SK-N-SH (cell line): ENCODE data around the gene ZNF462. TPM values are rescaled to one million over a fixed set of nuclear protein-coding genes. Genes with fewer than 3 reads are reported as not detected.

Experiments
- CTCF ChIA-PET: fragments of 300-600, 350-600 bp; formaldehyde crosslinking; extraction: SDS; loops from one replicate; lab custom pipeline; 2021; lab: Yijun Ruan, JAX
- POLR2A ChIA-PET: fragments of 350-600 bp; sonication (Branson Sonifier 250); formaldehyde crosslinking; extraction: SDS; loops from one replicate; lab custom pipeline; 2020; ENCODE audit warnings: antibody characterized with exemption, inconsistent platforms; lab: Yijun Ruan, JAX
- DNase-seq: peaks from one replicate; pipeline ENCODE4 v3.0.0; 2012
- H2AFZ ChIP-seq: fragments of 200-600 bp; sonication (generic); 2 replicates; pipeline ENCODE4 v1.8.1; 2016; ENCODE audit warnings: antibody characterized with exemption, mild to moderate bottlenecking, low read depth
- H3F3A ChIP-seq: fragments of 200-600 bp; sonication (generic); replicated peaks from 2 replicates; pipeline ENCODE3; 2016; ENCODE audit warnings: antibody characterized with exemption, mild to moderate bottlenecking; ENCODE audit not compliant: insufficient read depth
- H3K27ac ChIP-seq, 2 experiments: fragments of 200-500 bp in 1 of 2; fragments of 200-600 bp in 1 of 2; sonication (Bioruptor generic) in 1 of 2; sonication (generic), shearing (Covaris generic) in 1 of 2; 2 replicates each; pipeline versions ENCODE4 v1.5.1 to v1.6.1; 2014 to 2016; ENCODE audit warnings: low read depth in 2 of 2, inconsistent platforms in 1 of 2, low read length in 1 of 2, mild to moderate bottlenecking in 1 of 2, mixed read lengths in 1 of 2
- H3K27me3 ChIP-seq: fragments of 200-600 bp; sonication (generic), shearing (Covaris generic); 2 replicates; pipeline ENCODE4 v1.6.1; 2016; ENCODE audit warnings: mixed run types; ENCODE audit not compliant: insufficient read depth
- H3K36me3 ChIP-seq, 2 experiments: fragments of 200-500 bp in 1 of 2; fragments of 200-600 bp in 1 of 2; sonication (Bioruptor generic) in 1 of 2; sonication (generic) in 1 of 2; replicated peaks in 1 of 2; 2 replicates each; pipeline versions ENCODE3 to v1.5.1; 2014 to 2016; ENCODE audit warnings: low read length in 1 of 2, mild to moderate bottlenecking in 1 of 2; ENCODE audit not compliant: insufficient read depth in 2 of 2, control insufficient read depth in 1 of 2
- H3K4me1 ChIP-seq, 2 experiments: fragments of 200-500 bp in 1 of 2; fragments of 200-600 bp in 1 of 2; sonication (Bioruptor generic) in 1 of 2; sonication (generic), shearing (Covaris generic) in 1 of 2; 2 replicates each; pipeline versions ENCODE4 v1.5.1 to v1.6.1; 2014 to 2016; ENCODE audit warnings: low read depth in 1 of 2, low read length in 1 of 2, mixed run types in 1 of 2; ENCODE audit not compliant: insufficient read depth in 2 of 2, control insufficient read depth in 1 of 2
- H3K4me2 ChIP-seq: fragments of 200-600 bp; sonication (generic), shearing (Covaris generic); 2 replicates; pipeline ENCODE4 v1.6.1; 2017; ENCODE audit warnings: mixed run types
- H3K4me3 ChIP-seq, 2 experiments: fragments of 200-500 bp in 1 of 2; fragments of 200-600 bp in 1 of 2; sonication (Bioruptor generic) in 1 of 2; sonication (generic), shearing (Covaris generic) in 1 of 2; 2 replicates each; pipeline versions ENCODE4 v1.5.1 to v1.8.1; 2014 to 2016; ENCODE audit warnings: low read depth in 2 of 2, inconsistent platforms in 1 of 2, low read length in 1 of 2, mild to moderate bottlenecking in 1 of 2, mixed read lengths in 1 of 2, moderate library complexity in 1 of 2
- H3K79me2 ChIP-seq: fragments of 200-600 bp; sonication (generic); 2 replicates; pipeline ENCODE4 v1.8.1; 2017; ENCODE audit warnings: mild to moderate bottlenecking; ENCODE audit not compliant: insufficient read depth
- H3K9ac ChIP-seq: fragments of 200-600 bp; sonication (generic); 2 replicates; pipeline ENCODE4 v1.6.1; 2017; ENCODE audit warnings: mixed run types
- H3K9me2 ChIP-seq: fragments of 200-600 bp; sonication (generic); 2 replicates; pipeline ENCODE4 v1.6.1; 2017; ENCODE audit warnings: mixed run types
- H3K9me3 ChIP-seq: fragments of 200-600 bp; sonication (generic); 2 replicates; pipeline ENCODE4 v1.6.1; 2017; ENCODE audit warnings: mixed run types, mild to moderate bottlenecking, moderate library complexity
- H4K20me1 ChIP-seq: fragments of 200-600 bp; sonication (generic); 2 replicates; pipeline ENCODE4 v1.6.1; 2017; ENCODE audit warnings: mild to moderate bottlenecking, mixed run types; ENCODE audit not compliant: insufficient read depth
- ELF1 ChIP-seq: IDR thresholded peaks from 2 replicates; pipeline ENCODE4 v1.4.0; 2012
- EP300 ChIP-seq, 2 experiments: IDR thresholded peaks; 2 replicates each; pipeline versions ENCODE4 v1.4.0 to v1.6.1; 2012; ENCODE audit warnings: borderline replicate concordance in 1 of 2, low read depth in 1 of 2, low read length in 1 of 2
- EZH2phosphoT487 ChIP-seq: fragments of 200-600 bp; sonication (generic); IDR thresholded peaks from 2 replicates; pipeline ENCODE4 v1.6.1; 2017; ENCODE audit warnings: low read depth, mixed run types, mild to moderate bottlenecking, antibody characterized with exemption, moderate library complexity, borderline replicate concordance
- FOXJ3 ChIP-seq: sonication (generic); formaldehyde crosslinking; IDR thresholded peaks from 2 replicates; pipeline ENCODE4 v1.5.1; 2020; ENCODE audit warnings: mild to moderate bottlenecking, missing genetic modification reagents
- FOXM1 ChIP-seq: IDR thresholded peaks from 2 replicates; pipeline ENCODE4 v1.4.0; 2012; ENCODE audit warnings: low read depth, mild to moderate bottlenecking
- SMC3 ChIP-seq: IDR thresholded peaks from 2 replicates; pipeline ENCODE4 v1.6.1; 2012; ENCODE audit warnings: low read depth, low read length, improper control_type of control experiment
- TAF1 ChIP-seq: IDR thresholded peaks from 2 replicates; pipeline ENCODE4 v1.6.1; 2012; ENCODE audit warnings: low read depth, mild to moderate bottlenecking, low read length, moderate library complexity, borderline replicate concordance
- TCF12 ChIP-seq: IDR thresholded peaks from 2 replicates; pipeline ENCODE4 v1.4.0; 2012
- TEAD4 ChIP-seq: IDR thresholded peaks from 2 replicates; pipeline ENCODE4 v1.4.0; 2012; ENCODE audit warnings: mild to moderate bottlenecking, borderline replicate concordance; ENCODE audit not compliant: insufficient read depth
- WGBS: methylation state at CpG from one replicate; pipeline ENCODE4 v1.1.6; 2017; ENCODE audit warnings: low lambda C conversion rate; 5-methylcytosine and 5-hydroxymethylcytosine counted together
- polyA plus RNA-seq, 3 experiments: library from polyadenylated mRNA; depleted of rRNA; stranded (reverse); fragments of >200 nt; gene quantifications; 2 replicates each; pipeline ENCODE4 v1.2.3, GENCODE V29; 2012
- TF ChIP-seq, protein P1 (sequence below): fragments of 200-600 bp; sonication (generic); IDR thresholded peaks from 2 replicates; pipeline ENCODE4 v1.6.1; 2017; ENCODE audit warnings: antibody characterized with exemption, mild to moderate bottlenecking, moderate library complexity
- TF ChIP-seq, protein P2 (sequence below): IDR thresholded peaks from 2 replicates; pipeline ENCODE4 v1.4.0; 2012; ENCODE audit warnings: low read depth
- TF ChIP-seq, protein P3 (sequence below): fragments of 150-350 bp; IDR thresholded peaks from 2 replicates; pipeline ENCODE4 v1.6.1; 2016; ENCODE audit warnings: mild to moderate bottlenecking, low read depth, low read length
- TF ChIP-seq, protein P4 (sequence below): IDR thresholded peaks from 2 replicates; pipeline ENCODE4 v1.4.0; 2012; ENCODE audit warnings: low read depth, borderline replicate concordance

Gene ZNF462
- polyA plus RNA-seq, 1 of the 3 experiments (the other 2 are of a cell fraction): 5.2 TPM

DNA sequence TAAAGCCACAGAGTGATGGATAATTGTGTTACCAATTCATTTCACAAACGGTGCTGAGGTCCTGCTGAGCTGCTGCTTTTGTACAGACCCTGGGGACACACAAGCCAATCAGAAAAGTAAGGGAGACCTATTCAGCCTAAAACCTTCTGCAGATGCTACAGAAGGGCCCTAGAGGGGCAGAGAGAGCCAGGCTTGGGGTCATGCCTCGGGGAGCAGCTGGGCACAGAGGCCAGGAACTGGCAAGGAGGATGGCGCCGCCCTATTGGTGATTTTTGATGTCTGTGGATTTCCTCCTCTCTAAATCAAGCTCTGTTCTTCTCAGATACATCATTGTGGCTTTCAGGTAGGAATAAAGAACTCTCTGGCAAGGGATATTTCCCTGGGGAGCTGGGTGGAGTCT, 181.9 kb downstream of the ZNF462 start:
- no peaks in the 10 kb centered on the region for H3K36me3 ChIP-seq
- no peaks in the 10 kb centered on the region for H3K79me2 ChIP-seq
- TF ChIP-seq EZH2phosphoT487: no peak
- TF ChIP-seq, protein P1, sequence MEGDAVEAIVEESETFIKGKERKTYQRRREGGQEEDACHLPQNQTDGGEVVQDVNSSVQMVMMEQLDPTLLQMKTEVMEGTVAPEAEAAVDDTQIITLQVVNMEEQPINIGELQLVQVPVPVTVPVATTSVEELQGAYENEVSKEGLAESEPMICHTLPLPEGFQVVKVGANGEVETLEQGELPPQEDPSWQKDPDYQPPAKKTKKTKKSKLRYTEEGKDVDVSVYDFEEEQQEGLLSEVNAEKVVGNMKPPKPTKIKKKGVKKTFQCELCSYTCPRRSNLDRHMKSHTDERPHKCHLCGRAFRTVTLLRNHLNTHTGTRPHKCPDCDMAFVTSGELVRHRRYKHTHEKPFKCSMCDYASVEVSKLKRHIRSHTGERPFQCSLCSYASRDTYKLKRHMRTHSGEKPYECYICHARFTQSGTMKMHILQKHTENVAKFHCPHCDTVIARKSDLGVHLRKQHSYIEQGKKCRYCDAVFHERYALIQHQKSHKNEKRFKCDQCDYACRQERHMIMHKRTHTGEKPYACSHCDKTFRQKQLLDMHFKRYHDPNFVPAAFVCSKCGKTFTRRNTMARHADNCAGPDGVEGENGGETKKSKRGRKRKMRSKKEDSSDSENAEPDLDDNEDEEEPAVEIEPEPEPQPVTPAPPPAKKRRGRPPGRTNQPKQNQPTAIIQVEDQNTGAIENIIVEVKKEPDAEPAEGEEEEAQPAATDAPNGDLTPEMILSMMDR: peak; percentile 29; the same call in 1 of the 2 replicates
- WGBS: 30% methylated on average over 4 of the region's 4 CpGs
- CTCF ChIA-PET: interaction anchor here (1.6 kb wide), 1 partner anchor 12 kb away, joined by 4 read pairs; no protein-coding TSS in a partner anchor
- H3K4me2 ChIP-seq: no peak overlapping the region
- H3K27ac ChIP-seq: no peak overlapping the region
- no peak overlapping the region for H2AFZ ChIP-seq
- H4K20me1 ChIP-seq: no peaks in the 10 kb centered on the region
- no peaks in the 10 kb centered on the region for H3F3A ChIP-seq
- POLR2A ChIA-PET: no interaction called here
- no peak overlapping the region for H3K9ac ChIP-seq
- H3K27me3 ChIP-seq: no peaks in the 10 kb centered on the region
- no peak overlapping the region for H3K4me3 ChIP-seq
- H3K4me1 ChIP-seq: peaks cover 0 to 3% of the 10 kb centered on the region in 2 experiments; a peak in 1 of 4 replicates
- no peak for DNase-seq
- H3K9me2 ChIP-seq: no peaks in the 10 kb centered on the region
- no peaks in the 10 kb centered on the region for H3K9me3 ChIP-seq

DNA sequence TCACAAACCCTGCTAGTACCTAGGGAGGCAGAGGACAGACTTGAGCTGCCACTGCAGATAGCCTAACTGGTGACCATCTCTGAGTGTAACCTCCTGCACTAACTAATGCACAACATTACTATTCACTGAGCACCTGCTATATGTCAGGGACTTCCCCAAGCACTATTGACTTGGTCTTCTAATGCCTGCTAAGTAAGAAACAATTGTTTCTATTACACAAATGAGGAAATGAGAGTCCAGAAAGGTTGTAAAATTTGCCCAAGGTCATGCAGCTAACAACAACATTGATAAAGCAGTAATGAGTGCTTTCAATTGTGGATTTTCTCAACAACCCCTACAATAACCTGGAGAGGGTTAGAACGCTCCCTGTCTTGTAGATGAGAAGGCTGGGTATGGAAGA, 183.7 kb downstream of the ZNF462 start:
- DNase-seq: no peak
- Histone ChIP-seq H3K79me2 (no peaks in the 10 kb centered on the region), H3K27me3 (no peaks in the 10 kb centered on the region), H3F3A (no peaks in the 10 kb centered on the region), H3K4me2 (no peak overlapping the region), H3K27ac (no peak overlapping the region), H3K4me3 (no peak overlapping the region), H4K20me1 (no peaks in the 10 kb centered on the region), H3K9me3 (no peaks in the 10 kb centered on the region), H2AFZ (no peak overlapping the region), H3K4me1 (peaks cover 0 to 3% of the 10 kb centered on the region in 2 experiments; a peak in 1 of 4 replicates), H3K9ac (no peak overlapping the region), H3K9me2 (no peaks in the 10 kb centered on the region), H3K36me3 (no peaks in the 10 kb centered on the region)
- ChIA-PET CTCF (no interaction called here), POLR2A (no interaction called here)
- no peak for TF ChIP-seq TAF1
- TF ChIP-seq TEAD4: no peak
- TF ChIP-seq FOXM1: no peak
- no peak for TF ChIP-seq ELF1
- no peak for TF ChIP-seq EP300 (IDR thresholded peaks at IDR 0.05; ENCODE audit: borderline replicate concordance in 1 of 2, low read depth in 1 of 2, low read length in 1 of 2)
- TF ChIP-seq, protein P2, sequence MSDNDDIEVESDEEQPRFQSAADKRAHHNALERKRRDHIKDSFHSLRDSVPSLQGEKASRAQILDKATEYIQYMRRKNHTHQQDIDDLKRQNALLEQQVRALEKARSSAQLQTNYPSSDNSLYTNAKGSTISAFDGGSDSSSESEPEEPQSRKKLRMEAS: no peak
- TF ChIP-seq, protein P3, sequence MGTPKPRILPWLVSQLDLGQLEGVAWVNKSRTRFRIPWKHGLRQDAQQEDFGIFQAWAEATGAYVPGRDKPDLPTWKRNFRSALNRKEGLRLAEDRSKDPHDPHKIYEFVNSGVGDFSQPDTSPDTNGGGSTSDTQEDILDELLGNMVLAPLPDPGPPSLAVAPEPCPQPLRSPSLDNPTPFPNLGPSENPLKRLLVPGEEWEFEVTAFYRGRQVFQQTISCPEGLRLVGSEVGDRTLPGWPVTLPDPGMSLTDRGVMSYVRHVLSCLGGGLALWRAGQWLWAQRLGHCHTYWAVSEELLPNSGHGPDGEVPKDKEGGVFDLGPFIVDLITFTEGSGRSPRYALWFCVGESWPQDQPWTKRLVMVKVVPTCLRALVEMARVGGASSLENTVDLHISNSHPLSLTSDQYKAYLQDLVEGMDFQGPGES: no peak
- TF ChIP-seq, protein P1: no peak
- no peak for TF ChIP-seq SMC3
- TF ChIP-seq, protein P4, sequence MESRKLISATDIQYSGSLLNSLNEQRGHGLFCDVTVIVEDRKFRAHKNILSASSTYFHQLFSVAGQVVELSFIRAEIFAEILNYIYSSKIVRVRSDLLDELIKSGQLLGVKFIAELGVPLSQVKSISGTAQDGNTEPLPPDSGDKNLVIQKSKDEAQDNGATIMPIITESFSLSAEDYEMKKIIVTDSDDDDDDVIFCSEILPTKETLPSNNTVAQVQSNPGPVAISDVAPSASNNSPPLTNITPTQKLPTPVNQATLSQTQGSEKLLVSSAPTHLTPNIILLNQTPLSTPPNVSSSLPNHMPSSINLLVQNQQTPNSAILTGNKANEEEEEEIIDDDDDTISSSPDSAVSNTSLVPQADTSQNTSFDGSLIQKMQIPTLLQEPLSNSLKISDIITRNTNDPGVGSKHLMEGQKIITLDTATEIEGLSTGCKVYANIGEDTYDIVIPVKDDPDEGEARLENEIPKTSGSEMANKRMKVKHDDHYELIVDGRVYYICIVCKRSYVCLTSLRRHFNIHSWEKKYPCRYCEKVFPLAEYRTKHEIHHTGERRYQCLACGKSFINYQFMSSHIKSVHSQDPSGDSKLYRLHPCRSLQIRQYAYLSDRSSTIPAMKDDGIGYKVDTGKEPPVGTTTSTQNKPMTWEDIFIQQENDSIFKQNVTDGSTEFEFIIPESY: no peak
- no peak for TF ChIP-seq FOXJ3 (CRISPR knock-in tag)
- TF ChIP-seq TCF12: no peak
- WGBS: 65% methylated on average over 1 of the region's 1 CpG
